GM12874 (cell line): Measurements from ENCODE around the gene UBA1.

Source experiments
- CTCF ChIP-seq: IDR thresholded peaks from 2 replicates; pipeline ENCODE4 v1.5.1; 2011; ENCODE audit warnings: low read depth, mild to moderate bottlenecking, control low read depth, low read length, moderate library complexity; ENCODE audit not compliant: insufficient read depth

Gene UBA1

GRCh38 chrX:47230136-47230868 is 36.7 kb downstream of the UBA1 start:
- TF ChIP-seq CTCF, result no peak

GRCh38 chrX:47231167-47231566 is 37.5 kb downstream of the UBA1 start:
- no peak for TF ChIP-seq CTCF

GRCh38 chrX:47232197-47232802 is 38.7 kb downstream of the UBA1 start:
- TF ChIP-seq CTCF, result no peak

GRCh38 chrX:47232803-47233332 is 39.2 kb downstream of the UBA1 start, which contains the start of gene USP11:
TSS of gene USP11 (plus strand) at chrX:47233009. CDS start at chrX:47233044, 35 bp downstream.
- no peak for TF ChIP-seq CTCF

- no peak for TF ChIP-seq CTCF
Measured at GRCh38 chrX:47233333-47234113, 39.9 kb downstream of the UBA1 start.

GRCh38 chrX:47234583-47234982 is 41.0 kb downstream of the UBA1 start:
- no peak for TF ChIP-seq CTCF

GRCh38 chrX:47235691-47236103 is 42.1 kb downstream of the UBA1 start:
- TF ChIP-seq CTCF, result no peak
